Subcutaneous adipose tissue (tissue), 4 donors: ENCODE measurements around the gene UTS2B. TPM values are rescaled to one million over a fixed set of nuclear protein-coding genes. Genes with fewer than 3 reads are reported as not detected.

Experiments
- total RNA-seq, 4 donors: library from RNA; depleted of rRNA; stranded (reverse); fragments of >200 nt; gene quantifications; one replicate each; pipeline ENCODE4 v1.1.0, GENCODE V29; 2016
- TF ChIP-seq, protein P1 (sequence below): fragments of 450-650 bp; IDR thresholded peaks from one replicate; pipeline ENCODE4 v1.5.1; 2016; ENCODE audit warnings: low read depth, mild to moderate bottlenecking, control low read depth, antibody characterized with exemption, moderate library complexity

UTS2B gene, protein sequence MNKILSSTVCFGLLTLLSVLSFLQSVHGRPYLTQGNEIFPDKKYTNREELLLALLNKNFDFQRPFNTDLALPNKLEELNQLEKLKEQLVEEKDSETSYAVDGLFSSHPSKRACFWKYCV
- 1 to 10 TPM in 2 of 4 donors, under 1 TPM in 2; 0.82 to 2.0 (median 1.1) TPM for total RNA-seq

GRCh38 chr3:191329654-191330529, at the start of gene UTS2B:
UTS2B (minus strand) TSS chr3:191330526; CDS start chr3:191282189, 48,337 bp downstream.
- TF ChIP-seq, protein P1, sequence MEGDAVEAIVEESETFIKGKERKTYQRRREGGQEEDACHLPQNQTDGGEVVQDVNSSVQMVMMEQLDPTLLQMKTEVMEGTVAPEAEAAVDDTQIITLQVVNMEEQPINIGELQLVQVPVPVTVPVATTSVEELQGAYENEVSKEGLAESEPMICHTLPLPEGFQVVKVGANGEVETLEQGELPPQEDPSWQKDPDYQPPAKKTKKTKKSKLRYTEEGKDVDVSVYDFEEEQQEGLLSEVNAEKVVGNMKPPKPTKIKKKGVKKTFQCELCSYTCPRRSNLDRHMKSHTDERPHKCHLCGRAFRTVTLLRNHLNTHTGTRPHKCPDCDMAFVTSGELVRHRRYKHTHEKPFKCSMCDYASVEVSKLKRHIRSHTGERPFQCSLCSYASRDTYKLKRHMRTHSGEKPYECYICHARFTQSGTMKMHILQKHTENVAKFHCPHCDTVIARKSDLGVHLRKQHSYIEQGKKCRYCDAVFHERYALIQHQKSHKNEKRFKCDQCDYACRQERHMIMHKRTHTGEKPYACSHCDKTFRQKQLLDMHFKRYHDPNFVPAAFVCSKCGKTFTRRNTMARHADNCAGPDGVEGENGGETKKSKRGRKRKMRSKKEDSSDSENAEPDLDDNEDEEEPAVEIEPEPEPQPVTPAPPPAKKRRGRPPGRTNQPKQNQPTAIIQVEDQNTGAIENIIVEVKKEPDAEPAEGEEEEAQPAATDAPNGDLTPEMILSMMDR: no peak

- TF ChIP-seq, protein P1: no peak
Observed at GRCh38 chr3:191380001-191380400, 49.7 kb upstream of the UTS2B start.

DNA sequence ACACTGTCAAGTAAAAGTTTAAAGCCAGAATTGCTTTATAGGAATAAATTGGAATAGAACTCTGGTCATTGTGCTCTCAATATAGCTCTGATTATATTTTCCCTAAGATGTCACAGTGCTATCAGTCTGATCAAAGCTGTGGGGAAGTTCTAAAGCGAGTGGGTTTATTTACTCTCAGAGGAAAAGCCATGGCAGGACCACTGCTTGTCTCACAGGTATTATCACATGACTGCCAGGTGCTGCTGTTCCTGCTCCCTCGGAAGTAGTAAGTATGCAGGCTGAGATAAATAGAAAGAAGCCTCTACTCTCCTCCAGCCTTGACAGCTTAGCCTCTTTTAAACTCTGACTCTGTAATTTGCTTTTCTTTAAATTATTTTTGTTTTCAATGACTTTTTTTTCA, 49.1 kb upstream of the UTS2B start:
- TF ChIP-seq, protein P1: no peak

- TF ChIP-seq, protein P1: no peak
Observed at GRCh38 chr3:191378142-191378812, 48.0 kb upstream of the UTS2B start.

GRCh38 chr3:191376516-191377141, 46.3 kb upstream of the UTS2B start:
- TF ChIP-seq, protein P1: no peak

DNA sequence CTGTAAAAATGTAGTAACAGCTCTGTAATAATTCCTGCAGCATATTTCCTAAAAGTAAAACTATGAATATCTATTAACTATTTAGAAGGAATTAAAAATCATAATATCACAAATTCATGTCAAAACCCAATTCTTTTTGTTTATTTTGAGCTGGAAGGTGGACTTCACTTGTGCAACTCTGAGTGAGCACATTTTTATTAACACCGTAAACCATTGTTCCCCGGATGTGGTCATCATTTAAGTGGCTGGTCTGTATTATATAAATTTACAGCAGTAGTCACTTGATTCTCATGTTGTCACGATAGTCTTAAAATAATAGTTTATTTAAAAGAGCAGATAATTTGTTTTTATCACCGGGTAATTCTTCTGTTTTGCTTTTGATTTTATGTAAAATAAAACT, 43.0 kb upstream of the UTS2B start:
- TF ChIP-seq, protein P1: no peak
